ENCODE data around the gene SENP1. TPM values are rescaled to one million over a fixed set of nuclear protein-coding genes. Genes with fewer than 3 reads are reported as not detected.

Gene SENP1
- polyA plus RNA-seq, 1 donor from 2014 or later, result 14.0 TPM

DNA sequence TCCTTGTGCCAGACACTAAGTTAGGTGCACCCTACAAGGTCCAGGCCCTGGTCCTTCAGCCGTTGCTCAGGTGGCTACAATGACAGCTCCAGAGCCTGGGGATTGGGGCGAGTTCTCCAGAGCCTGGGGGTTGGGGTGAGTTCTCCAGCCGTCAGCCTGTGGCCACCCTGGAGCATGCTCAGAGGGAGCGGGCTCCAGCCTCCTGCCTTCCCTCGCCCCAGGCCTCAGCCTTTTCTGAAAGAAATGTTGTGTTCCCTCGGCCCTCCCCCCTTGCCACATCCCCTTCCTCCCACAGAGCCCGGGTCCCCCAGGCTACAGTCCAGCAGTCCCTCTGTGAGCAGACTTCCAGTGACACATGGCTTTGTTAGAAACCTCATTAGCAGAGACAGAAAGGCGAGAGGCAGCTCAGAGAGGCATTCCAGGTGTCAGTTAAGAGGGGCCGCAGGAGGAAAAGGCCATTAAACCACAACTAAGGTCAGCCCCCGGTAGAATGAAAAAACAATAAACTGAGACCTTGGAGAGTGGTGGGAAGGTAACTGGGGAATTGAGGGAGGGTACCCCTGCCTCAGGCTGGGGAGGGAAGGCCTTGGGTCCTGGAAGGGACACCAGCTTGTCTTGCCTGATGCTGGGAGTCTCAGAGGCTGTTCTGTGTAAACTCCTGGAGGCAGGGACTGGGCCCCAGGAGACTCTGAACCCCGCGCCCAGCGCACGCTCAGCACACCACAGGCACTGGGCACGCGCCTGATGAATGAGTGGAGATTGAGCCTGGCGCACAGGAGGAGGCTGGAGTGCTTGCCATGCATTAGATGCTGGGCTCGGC is 78.5 kb downstream of the SENP1 start:
- no peaks in the 10 kb centered on the region for H3K36me3 ChIP-seq (ENCODE audit: insufficient read depth, low read length)
- no peaks in the 10 kb centered on the region for H3F3A ChIP-seq (ENCODE audit: insufficient read depth, low read length, poor library complexity, severe bottlenecking)
- no peaks in the 10 kb centered on the region for H3K27me3 ChIP-seq (ENCODE audit: insufficient read depth, low read depth, low read length)
- H3K4me2 ChIP-seq (ENCODE audit: low read length), result no peak overlapping the region
- TF ChIP-seq RAD21 (conservative IDR thresholded peaks at IDR 0.05), result no peak
- TF ChIP-seq EP300 (conservative IDR thresholded peaks at IDR 0.05; ENCODE audit: poor library complexity, severe bottlenecking), result no peak
- TF ChIP-seq CTCF (IDR thresholded peaks at IDR 0.05; ENCODE audit: poor library complexity, severe bottlenecking), result no peak
- TF ChIP-seq SMC3 (conservative IDR thresholded peaks at IDR 0.05; ENCODE audit: poor library complexity), result no peak
- no peak for TF ChIP-seq EZH2 (IDR thresholded peaks at IDR 0.05; ENCODE audit: borderline replicate concordance, insufficient read depth, low read length, poor library complexity, severe bottlenecking)
- no peak for TF ChIP-seq REST (IDR thresholded peaks at IDR 0.05; ENCODE audit: borderline replicate concordance)
- TF ChIP-seq TAF1 (IDR thresholded peaks at IDR 0.05; ENCODE audit: low read depth), result no peak
- no peak for TF ChIP-seq MXI1 (conservative IDR thresholded peaks at IDR 0.05; ENCODE audit: poor library complexity, severe bottlenecking)
- no peak for TF ChIP-seq POLR2AphosphoS5 (IDR thresholded peaks at IDR 0.05)
- no peak overlapping the region for H3K4me3 ChIP-seq (ENCODE audit: low read length)
- no peak overlapping the region for H2AFZ ChIP-seq (ENCODE audit: low read depth, low read length)
- H3K9ac ChIP-seq (ENCODE audit: low read length), result no peak overlapping the region
- H3K9me3 ChIP-seq (ENCODE audit: low read length), result no peaks in the 10 kb centered on the region
- no peaks in the 10 kb centered on the region for H4K20me1 ChIP-seq (ENCODE audit: insufficient read depth)
- H3K79me2 ChIP-seq (replicated peaks; ENCODE audit: insufficient read depth, low read length), result no peaks in the 10 kb centered on the region
- no peak overlapping the region for H3K27ac ChIP-seq (ENCODE audit: low read length)
- H3K9me2 ChIP-seq (ENCODE audit: insufficient read depth, low read length), result no peaks in the 10 kb centered on the region

- Histone ChIP-seq H2AFZ (ENCODE audit: low read depth, low read length) (no peak overlapping the region), H3K36me3 (ENCODE audit: insufficient read depth, low read length) (no peaks in the 10 kb centered on the region), H3F3A (ENCODE audit: insufficient read depth, low read length, poor library complexity, severe bottlenecking) (no peaks in the 10 kb centered on the region), H4K20me1 (ENCODE audit: insufficient read depth) (no peaks in the 10 kb centered on the region), H3K9ac (ENCODE audit: low read length) (no peak overlapping the region), H3K4me3 (ENCODE audit: low read length) (no peak overlapping the region), H3K79me2 (replicated peaks; ENCODE audit: insufficient read depth, low read length) (no peaks in the 10 kb centered on the region), H3K9me2 (ENCODE audit: insufficient read depth, low read length) (no peaks in the 10 kb centered on the region), H3K4me2 (ENCODE audit: low read length) (no peak overlapping the region), H3K9me3 (ENCODE audit: low read length) (no peaks in the 10 kb centered on the region), H3K27me3 (ENCODE audit: insufficient read depth, low read depth, low read length) (no peaks in the 10 kb centered on the region), H3K27ac (ENCODE audit: low read length) (no peak overlapping the region)
- TF ChIP-seq EZH2 (IDR thresholded peaks at IDR 0.05; ENCODE audit: borderline replicate concordance, insufficient read depth, low read length, poor library complexity, severe bottlenecking) (no peak), RAD21 (conservative IDR thresholded peaks at IDR 0.05) (no peak), EP300 (conservative IDR thresholded peaks at IDR 0.05; ENCODE audit: poor library complexity, severe bottlenecking) (no peak), CTCF (IDR thresholded peaks at IDR 0.05; ENCODE audit: poor library complexity, severe bottlenecking) (no peak), REST (IDR thresholded peaks at IDR 0.05; ENCODE audit: borderline replicate concordance) (no peak), TAF1 (IDR thresholded peaks at IDR 0.05; ENCODE audit: low read depth) (no peak), SMC3 (conservative IDR thresholded peaks at IDR 0.05; ENCODE audit: poor library complexity) (no peak), POLR2AphosphoS5 (IDR thresholded peaks at IDR 0.05) (no peak), MXI1 (conservative IDR thresholded peaks at IDR 0.05; ENCODE audit: poor library complexity, severe bottlenecking) (no peak)
Measured at GRCh38 chr12:48026060-48026827, 79.6 kb downstream of the SENP1 start.
